HG03442 (cell line): ENCODE results near the gene CPA2.
"Not testable (repeated sequence)": the region's sequence is repeated elsewhere in the genome, so short reads cannot be mapped to it uniquely, and the experiment has no call there.

Experiments
- ATAC-seq: cut with Tn5 transposase; IDR thresholded peaks from one replicate; pipeline ENCODE4 v1.9.1; 2021; ENCODE audit warnings: mild to moderate bottlenecking, moderate library complexity; ENCODE audit not compliant: unreplicated experiment

The CPA2 gene

GRCh38 chr7:130249626-130250025 lies 17.0 kb upstream of the CPA2 start:
- ATAC-seq: not testable (repeated sequence)

- ATAC-seq: no peak
Measured at GRCh38 chr7:130254555-130254954, 12.1 kb upstream of the CPA2 start.

DNA sequence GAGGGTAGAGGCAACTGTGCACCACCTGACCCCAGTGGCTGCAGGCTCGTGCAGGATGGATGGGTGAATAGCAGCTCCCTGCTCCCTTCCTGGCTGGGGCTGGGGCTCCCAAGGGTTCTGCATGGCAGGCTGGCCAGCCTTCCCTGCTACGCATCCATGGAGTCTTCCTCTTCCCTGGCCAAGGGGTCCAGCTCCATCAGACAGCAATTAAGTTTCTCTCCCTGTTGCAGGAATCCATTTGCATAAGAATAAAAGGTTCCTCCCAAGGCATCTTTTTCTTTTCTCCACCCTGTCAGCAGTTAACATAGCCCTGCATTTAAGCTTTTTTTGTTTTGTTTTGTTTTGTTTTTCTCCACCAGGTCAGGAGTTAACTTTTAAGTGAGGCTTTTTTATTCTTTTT lies 10.0 kb upstream of the CPA2 start:
- ATAC-seq: no peak

- ATAC-seq: no peak
Measured at GRCh38 chr7:130258494-130259078, 8.1 kb upstream of the CPA2 start.

DNA sequence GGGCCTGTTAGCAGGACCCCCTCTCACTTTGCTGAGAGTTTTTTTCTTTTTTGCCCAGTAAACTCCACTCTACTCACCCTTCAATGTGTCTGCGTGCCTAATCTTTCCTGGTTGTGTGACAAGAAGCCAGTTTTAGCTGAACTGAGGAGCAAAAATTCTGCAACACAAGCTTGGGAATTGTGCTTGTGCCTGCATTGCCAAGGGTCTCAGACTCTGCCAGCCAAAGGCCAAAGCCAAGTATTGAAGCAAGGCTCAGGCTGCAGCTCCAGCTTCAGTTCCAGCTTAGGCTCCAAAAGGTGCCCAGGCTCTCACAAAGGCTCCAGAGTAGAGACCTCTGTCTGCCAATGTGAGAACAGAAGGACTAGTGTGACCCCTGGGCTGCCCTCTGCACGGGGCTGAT lies 4.2 kb upstream of the CPA2 start:
- ATAC-seq: no peak

DNA sequence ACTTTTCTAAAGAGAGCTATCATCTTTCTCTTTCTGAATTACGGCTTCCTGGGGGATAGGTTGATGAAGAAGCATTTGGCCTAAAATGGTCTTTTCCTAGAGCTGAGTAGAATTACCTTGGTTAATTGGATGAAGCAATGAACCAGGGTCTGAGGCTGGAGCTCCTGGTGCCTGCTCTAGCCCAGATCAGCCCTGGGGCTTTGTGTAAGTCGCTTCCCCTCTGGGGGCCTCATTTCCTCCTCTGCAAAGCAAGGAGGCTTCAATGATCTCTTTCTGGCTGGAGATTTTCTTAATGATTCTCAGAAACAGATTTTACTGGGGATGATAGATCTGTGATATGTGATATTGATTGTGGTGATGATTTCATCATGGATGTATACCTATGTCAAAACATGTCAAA lies 3.5 kb upstream of the CPA2 start:
- ATAC-seq: no peak

DNA sequence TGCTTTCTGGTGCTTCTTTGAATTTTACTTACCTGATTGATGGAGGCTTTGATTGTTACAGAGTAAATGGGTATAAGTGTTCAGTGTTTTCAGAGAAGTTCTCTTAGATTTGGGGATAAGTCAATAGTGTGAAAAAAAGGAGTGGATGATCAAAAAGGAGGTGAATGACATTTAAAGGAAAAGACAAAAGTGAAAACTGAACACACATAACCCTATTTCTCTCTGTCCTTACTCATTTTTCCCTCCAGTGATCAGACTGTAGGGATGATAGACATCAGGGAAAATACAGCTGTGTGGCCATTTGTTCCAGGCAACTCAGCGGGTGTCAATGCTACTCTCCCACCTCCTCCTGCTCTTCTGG lies 278 bp downstream of the CPA2 start:
- ATAC-seq: no peak

DNA sequence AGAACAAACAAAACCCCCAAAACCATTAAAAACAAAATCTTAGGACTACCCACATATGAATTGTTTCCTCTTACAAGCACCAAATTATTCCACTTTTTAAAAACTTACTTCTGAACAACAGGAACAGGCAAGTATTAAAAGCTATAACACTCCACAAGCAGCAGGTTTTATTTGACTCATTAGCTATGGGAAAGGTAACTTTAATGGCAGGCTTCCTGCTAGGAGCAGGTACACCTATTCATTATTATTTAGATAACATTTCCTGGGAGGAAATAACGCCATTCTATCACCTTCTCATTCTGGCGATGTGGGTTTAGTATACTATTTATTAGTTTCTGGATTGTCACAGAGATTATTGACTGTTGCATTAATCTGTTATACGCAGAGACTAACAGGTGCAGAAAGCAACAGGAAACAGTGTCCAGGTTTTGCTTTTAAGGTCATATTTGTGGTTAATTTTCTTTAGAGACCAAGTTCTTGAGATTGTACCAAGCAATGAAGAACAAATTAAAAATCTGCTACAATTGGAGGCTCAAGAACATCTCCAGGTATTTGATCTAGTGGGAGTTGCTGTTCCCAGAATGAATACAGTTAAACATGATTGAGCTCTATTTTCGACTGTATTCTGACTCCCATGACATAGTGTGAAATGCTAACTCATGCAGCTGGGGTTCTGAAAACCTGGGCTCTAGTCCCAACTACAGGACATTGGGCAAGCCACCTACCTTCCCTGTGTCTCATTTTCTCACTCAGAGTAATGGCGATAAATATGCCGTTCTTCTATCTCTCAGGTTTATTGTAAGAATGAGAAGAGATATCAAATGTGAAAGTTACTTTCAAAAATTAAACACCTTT lies 2.0 kb downstream of the CPA2 start:
- no peak for ATAC-seq

DNA sequence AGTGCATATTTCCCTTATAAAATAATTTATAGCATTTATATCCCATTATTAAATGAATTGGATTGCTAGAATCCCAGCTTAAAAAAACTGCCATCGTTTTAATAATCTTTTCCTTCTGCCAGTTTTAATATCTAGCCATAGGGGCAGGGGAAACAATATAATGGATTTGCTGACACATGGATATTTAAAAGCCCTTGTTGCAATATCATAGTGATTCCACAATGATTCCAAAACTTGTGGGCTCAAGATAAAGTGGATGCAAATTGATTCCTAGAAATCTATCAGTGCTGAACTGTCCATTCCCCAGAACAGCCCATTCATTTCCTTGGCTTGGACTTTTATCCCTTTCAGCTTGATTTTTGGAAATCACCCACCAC lies 2.6 kb downstream of the CPA2 start:
- no peak for ATAC-seq

DNA sequence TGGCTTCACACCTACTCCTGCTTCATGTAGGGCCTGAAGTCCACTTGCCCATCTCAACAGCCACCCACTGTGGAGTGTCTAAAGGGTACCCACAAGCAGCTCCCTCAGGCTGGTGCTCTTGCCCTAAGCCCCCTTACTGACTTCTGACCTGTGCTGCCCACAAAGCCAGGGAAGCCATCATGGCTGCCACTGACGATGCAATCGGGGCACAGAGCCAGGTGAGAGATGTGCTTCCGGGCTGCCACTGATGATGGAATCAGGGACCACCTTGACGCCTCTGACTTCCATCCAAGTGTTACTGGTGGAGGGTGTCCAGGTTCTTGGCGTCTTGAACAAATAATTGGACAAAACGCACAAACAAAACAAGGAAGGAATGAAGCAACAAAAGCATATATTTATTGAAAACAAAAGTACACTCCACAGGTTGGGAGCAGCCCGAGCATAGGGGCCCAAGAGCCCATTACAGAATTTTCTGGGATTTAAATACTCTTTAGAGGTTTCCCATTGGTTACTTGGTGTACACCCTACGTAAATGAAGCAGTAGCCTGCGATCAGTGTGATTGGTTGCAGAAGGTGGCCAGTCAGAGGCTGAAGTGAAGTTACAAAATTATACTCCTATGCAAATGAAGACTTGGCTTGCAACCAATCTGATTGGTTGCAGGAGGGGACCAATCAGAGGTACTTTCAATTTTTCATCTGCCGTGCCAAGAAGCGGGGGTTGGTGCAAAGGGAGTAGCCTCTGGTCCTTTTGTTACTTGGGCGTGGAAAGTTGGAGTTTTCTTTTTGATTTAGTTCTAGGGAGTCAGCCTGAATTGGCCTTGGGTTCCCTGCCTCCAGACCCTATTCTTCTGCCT lies 4.5 kb downstream of the CPA2 start:
- no peak for ATAC-seq

DNA sequence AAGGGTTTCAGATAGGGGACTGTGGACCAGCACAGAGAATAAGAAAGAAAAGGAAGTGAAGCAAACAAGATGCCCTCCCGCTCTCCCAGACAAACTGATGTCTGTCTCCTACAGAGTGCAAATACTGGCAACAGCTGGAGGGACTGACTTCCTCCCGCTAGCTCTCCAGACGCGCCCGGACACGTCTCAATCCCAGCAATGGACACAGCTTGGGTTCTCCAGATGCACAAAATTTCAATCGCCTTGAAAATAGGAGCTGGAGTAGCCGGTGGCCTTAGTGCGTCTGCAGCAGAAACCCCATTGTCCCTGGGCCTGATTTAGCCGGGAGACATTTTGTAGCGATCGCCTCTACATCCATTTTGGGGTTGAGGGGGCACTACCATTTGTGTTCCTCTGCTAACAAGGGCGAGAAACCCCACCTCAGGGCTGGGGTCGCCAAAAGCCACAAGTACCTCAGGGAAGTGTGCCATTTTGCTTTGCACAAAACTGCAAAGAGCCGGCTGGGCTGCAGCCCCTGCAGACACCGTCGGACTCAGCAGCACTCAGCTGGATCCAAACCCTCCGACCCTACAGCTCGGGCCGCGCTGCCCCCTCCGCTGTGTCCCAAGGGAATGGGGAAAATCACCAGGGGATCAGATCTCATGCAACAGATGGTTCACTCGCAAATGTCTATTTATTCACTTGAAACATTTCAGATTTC lies 5.9 kb downstream of the CPA2 start:
- no peak for ATAC-seq

- no peak for ATAC-seq
Measured at GRCh38 chr7:130273081-130273932, 6.6 kb downstream of the CPA2 start.

- ATAC-seq: no peak
Measured at GRCh38 chr7:130273933-130274255, 7.2 kb downstream of the CPA2 start.

DNA sequence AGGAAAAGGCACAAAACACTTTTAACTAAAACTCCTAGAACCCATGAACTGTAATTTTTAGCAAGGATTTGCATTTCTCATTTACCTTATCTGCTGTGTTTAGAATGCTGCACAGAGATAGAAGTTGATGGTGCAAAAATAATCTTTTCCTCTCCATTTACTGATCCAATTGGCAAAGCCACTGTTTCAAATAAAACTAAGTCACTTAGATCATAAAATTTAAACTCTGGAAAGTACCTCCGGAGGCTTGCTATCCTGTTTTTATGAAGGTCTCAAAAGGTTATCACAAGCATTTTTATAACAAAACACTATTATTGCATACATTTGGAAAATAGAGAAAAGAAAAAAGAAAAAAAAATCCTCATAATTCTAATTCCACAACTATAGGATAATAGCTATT lies 7.6 kb downstream of the CPA2 start:
- no peak for ATAC-seq

DNA sequence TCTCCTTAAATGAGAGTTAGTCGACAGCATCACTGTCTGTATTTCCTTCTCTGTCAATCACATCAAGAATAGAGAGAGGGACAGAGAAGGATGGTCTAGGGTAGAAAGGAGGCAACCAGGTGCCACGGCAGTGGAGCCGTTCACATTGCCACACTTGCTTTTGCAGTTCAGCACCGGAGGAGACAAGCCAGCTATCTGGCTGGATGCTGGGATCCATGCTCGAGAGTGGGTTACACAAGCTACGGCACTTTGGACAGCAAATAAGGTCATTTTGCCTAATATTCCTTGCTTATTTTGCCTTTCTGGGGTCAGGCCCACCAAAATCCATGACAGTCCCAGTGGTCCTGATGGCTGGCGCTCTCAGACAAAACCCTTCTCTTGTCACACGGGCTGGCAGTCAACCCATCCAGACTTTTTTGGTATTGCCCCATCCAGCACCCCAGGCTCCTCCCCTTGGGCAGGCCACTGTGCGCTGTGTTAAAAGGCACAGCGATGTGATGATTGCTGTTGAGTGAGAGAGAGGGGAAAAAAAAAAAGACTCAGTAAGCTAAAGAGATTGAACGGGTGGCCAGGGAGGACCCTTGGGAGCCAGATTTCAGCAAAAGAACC lies 8.4 kb downstream of the CPA2 start:
- no peak for ATAC-seq

DNA sequence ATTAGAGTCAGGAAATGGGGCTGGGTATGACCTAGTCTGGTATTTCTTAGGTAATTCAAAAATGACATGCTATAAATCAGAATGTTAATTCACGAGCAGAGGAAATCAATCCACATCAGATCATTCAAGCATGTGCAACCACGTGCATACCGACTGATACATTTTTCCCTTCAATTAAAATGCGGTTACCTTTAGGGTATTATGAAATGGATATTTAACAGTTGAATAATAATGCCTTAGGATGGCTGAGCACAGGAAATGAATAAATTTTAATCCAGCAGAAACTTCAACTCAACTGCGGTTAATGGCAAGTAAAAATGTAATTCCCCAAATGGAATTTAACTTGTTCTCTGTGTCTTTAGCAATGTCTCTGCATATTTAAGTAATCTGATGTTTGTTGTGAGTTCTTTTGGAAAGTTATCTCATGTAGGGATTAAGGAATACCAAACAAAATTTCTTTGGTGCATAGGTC lies 9.2 kb downstream of the CPA2 start:
- no peak for ATAC-seq

- ATAC-seq: no peak
Measured at GRCh38 chr7:130276796-130277762, 10.4 kb downstream of the CPA2 start.

DNA sequence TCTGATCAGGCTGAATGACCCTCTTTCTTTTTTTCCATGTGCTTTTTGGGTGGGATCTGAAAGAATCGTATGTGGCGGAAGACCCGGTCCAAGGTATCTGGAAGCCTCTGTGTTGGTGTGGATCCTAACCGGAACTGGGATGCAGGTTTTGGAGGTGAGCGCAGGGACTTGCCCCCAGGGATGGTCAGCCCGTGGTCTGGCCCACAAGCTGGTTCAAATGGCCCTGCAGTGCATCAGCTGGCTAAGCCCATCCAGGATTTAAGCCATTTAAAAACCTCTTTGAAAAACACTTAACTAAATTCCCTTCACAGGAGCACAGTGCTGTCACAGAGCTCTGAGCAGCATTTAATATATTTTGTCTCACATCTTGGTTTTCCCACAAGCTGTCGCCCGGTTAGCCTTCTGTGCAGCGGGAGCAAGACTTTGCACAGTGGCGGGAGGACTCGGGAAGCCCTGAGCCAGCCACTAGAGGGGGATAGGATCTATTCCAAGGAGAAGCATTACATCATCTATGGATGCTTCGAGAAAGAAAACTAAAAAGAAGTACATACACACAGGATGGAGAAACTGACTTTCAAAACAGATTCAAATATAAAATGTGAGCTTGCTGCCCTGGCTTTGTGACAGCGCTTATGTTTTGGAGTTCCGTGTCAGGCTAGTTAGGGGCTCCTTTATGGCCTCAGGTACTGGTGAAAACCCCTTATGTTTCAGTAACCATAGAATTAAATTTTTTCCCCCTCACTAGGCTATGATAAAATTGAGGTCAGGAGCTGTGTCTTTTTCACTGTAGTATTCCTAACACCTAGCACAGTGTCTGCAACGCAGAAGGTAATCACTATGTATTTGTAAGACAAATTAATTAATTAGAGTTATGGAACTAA lies 11.3 kb downstream of the CPA2 start:
- no peak for ATAC-seq
